NCI-H226 (cell line): ENCODE results near the gene POLR1A.
A peak's percentile ranks its signal among the peaks of the same experiment; 100 is the strongest.

Experiments
- DNase-seq: peaks from one replicate; pipeline ENCODE4 v3.0.0-alpha.2; 2015

The POLR1A gene

GRCh38 chr2:86094229-86094628, 11.5 kb downstream of the POLR1A start:
- DNase-seq: no peak

DNA sequence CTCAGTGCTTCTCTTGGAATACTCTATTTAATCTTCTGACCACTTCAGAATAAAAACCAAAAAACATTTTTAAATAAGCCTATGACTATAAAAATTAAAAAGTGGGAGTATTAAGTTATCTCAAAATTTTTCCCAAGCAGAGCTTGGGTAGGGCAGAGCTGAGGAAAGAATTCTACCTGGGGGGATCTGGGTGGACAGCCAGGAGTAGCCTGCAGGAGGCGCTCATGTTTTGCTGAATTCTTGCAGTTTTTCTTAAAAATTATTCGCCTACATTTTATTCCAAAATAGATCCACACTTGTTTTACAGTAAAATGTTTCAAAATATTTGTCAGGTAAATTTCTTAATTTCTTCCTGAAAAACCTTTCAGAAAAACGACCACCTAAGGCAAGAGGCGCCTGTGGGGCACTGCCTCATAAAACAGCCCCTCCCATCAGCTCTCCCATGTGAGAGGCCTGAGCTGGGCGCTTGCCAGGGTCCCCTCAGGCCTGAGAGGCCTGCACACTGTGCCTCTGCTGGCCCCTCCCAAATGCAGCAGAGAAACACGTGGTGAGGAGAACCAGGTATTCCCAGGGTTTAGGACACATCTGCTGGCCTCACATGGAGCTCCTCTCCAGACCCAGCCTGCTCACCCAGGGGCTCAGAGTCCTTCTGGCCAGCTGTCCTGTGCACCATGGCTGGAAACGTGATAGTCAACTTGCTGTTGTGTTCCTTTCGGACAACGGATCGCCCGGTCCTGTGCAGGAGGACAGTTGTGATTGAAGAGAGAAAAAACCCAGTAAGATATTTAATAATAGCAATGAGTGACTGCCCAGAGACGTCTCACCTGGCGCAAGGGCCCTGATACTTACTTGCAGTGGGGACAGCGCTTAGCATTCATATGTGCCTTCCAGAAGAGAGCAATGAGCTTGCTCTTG, 17.5 kb downstream of the POLR1A start:
- no peak for DNase-seq

DNA sequence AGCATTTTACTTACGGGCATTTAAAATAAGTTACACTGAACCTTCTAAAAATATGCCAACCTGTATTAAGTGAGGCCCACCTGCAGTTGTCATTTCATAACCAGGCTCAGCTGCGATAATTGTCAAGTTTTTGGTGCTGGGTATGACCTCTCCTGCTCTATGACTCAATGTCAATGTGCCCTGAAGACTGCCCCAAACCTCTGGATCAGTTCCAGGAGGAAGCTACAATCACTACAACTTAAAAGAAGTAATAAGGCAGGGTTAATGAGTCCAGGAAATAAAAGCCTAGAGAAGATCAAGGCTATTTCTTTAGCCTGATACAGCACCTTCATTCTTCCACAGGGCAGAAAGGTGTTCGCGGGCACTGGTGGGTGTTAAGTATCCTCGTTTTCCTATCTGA, 22.9 kb downstream of the POLR1A start:
- DNase-seq: no peak

- no peak for DNase-seq
Measured at GRCh38 chr2:86081724-86082123, 24.0 kb downstream of the POLR1A start.

DNA sequence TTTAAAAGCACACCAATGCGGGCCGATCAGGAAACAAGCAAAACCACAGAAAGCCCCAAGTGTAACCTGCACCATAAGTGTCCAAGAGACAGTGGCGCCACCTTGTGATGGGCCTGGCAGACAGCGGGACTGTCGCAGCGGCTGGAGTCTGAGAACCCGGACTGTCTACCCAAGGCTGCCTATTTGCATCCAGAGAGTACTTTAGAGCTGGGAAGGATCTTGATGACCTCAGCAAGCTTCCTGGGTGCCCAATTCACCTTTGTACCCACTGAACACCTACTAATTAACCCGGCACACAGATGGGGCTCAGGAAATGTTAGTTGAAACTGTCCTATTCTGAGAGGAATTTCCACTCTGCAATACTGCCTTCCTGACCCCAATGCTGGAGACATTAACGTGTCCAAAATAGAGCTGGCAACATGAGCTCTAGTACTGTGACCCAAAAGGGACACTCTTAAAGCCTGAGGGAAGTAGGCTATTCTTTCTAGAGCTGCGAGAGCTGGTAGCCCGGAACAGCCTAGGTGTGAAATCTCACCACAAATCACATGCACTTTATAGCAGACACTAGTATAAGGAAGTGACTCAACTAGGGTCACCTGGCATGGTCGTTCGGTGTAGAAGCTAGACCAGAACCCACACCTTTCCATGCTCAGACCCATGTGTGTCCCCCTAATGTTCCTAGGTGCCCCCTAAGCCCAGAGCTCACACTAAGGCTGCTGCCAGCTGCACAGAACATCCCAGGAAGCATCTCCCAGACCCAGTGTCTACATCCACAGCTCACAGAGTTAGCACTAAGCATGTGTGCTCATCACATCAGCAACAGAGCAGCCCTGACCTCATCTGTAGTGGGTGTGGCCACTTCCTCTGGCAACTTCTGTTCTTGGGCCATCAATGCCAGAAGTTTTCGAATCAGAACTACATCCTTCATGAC, 25.4 kb downstream of the POLR1A start:
- DNase-seq: peak; percentile 39

DNA sequence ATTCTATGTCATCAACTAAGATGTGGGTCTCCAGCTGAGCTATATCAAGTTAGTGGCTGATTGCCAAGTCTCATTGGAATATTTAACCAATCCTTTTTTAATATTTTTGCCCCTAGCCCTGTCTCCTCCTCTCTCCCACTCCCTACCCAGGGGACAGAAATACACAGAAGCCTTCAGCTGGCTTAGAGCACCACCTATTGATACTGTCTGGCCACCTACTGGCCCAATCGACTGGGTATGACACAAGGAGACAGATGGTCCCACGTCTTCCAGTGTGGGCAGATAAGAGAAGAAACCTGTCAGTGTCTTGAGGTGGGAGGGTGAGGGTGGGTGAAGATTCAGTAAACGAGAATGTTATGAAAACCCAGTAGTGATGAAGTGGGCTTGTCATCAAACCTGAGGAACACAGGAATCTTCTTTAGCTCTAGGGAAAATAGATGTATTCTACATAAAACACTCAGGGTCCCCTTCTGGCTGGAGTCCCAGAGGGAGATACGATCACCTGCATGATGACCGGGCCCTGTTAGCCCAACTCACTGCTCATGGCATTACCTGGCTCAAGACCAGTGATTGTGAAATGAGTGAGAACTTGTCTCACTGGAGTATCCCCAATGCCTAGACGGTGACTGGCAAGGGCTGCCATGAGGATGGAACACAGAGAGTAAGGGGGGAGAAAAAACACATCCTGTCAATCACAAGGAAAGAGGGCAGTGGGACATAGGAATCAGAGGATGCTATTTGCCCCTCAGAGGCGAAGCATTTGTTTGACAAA, 26.7 kb downstream of the POLR1A start:
- peak; percentile 37 for DNase-seq

DNA sequence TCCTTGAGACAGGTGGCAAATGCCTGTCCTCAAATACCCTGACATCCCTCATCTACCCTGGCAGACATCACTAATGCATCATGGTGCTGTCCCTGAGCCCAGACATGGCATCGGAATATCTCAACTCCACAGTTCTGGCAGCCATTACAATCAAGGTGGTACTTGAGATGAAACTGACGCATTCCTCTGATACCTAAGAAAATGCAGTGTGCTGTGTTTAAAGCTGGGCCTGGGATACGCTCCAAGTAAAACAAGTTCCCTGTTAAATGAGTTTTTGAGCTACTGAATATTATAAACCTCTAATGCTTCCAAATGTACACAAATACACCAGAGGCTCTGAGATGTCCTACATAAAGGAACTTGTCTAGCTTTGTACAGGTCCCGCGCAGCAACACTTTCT, 29.8 kb downstream of the POLR1A start:
- no peak for DNase-seq

- no peak for DNase-seq
Measured at GRCh38 chr2:86074811-86075210, 30.9 kb downstream of the POLR1A start.

DNA sequence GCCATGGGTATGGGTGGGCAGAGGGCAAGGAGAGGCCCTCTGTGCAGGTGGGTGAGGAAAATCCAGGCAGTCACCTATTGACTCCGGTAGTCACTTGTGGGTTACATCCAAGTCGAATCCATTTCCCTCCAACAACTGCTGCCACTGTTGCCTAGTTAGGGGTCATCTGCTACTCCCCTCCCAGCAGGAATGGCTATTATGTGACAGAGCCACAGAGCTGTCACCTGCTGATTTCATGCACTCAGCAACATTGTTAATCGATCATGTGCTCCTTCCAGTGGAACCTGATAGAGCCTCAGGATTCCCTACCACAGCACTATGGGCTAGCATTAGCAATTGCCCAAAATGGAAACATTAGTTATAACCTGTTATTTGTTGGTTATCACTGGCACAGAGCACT, 31.4 kb downstream of the POLR1A start:
- no peak for DNase-seq

GRCh38 chr2:86073225-86073624, 32.5 kb downstream of the POLR1A start:
- DNase-seq: no peak

DNA sequence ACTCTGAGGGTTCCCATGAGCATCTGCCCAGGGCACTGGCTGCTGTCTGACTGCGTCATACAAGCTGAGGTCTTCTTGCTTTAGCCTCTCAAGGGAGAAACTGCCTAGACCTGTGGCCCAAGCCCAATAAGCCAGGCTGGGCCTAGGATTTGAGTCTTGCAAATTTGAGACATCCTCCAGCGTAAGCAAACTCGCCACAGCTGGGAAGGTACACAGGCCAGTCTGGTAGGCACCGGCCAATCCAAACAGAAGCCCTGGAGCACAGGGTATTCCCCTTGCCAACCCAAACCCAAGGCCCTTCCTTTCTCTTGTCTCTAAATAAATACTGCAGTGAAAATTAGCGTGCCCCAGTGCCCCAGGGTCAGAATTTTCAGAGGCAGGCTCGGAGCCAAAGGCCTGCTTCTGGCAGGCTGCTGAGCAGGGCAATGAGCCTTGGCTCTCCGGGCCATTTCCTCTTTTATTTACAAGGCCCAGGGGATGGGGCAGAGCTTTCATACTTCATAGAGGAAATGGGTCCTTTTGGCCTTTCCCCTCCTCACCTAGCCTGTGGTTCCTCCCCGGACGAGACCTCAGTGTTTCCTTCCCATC, 33.3 kb downstream of the POLR1A start:
- DNase-seq: no peak

- no peak for DNase-seq
Measured at GRCh38 chr2:86070868-86071267, 34.8 kb downstream of the POLR1A start.

DNA sequence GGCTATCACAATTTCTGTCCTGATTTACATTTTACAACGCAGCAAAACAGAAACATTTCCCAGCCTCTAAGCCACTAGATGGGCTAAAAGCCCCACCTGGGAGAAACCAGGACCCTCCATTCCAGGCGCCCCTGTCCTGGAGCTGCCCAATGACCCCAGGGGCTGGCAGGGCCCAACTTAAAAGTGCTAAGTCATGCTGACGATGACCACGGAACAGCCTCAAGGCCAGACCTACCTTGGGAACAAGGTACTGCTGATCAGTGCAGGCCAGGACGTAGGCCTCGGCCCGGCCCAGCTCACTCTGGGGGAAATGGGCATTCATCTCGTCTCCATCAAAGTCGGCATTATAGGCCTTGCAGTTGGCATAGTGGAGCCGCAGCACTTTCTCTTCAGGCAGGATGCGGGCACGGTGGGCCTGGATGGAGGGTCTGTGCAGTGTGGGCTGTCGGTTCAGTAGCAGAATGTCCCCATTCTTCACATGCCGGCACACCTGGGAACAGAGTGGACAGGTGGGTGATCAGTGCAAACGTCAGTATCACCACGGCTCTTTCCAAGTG, 35.8 kb downstream of the POLR1A start:
- DNase-seq: no peak

DNA sequence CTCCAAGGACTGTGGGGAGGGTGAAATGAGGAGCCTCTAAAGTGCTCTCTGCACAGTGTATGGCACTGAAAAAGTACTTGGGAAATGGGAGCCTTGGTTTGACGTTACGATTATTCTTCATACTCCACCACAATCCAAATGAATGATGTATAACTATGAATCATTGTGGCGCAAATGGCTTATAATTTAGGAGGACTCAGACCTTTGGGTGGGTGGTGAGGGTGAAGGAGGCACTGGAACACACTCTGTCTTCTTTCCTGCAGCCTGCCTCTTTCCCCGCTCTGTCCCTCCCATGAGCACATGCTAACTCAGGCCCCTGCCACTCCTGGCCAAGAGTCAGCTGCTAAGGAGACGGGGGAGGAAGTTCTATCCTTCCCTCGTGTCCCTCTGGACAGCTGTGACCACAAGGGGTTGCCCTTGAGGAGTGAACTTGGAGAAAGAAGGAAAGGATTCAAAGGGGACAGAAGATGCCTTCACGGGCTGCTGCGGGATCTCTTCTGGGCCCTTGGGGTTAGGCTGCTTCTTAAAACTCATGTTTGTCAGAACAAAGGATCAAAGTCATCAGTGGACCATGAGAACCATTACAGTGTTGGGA, 36.5 kb downstream of the POLR1A start:
- no peak for DNase-seq

GRCh38 chr2:86068648-86069047, 37.0 kb downstream of the POLR1A start:
- DNase-seq: no peak

GRCh38 chr2:86068136-86068588, 37.5 kb downstream of the POLR1A start:
- no peak for DNase-seq

GRCh38 chr2:86066915-86067314, 38.8 kb downstream of the POLR1A start:
- DNase-seq: no peak

DNA sequence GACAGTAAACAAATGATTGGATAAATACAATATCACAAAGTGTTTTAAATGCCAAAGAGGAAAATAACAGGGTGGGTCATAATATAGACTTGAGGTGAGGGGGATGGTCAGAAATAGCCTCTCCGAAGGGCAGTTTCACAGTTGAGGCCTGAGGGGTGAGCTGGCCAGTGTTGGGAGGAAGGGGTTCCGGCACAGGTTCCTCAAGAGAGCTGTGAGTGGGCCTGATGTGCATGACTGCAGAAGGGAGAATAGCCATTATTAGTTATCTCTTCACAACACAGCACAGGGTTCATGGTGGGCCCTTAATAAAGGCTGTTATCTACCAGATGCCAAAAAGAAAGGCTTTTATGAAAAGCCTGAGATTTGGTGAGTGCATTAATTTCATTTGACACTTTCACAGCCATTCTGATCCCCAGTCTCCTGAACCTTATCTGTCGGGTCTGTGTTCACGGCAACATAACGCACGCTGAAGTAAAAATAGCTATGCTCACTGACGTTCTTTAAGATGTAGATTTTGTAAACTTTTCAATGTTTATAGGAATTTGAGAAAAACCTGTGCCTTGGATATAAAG, 39.6 kb downstream of the POLR1A start:
- DNase-seq: no peak

DNA sequence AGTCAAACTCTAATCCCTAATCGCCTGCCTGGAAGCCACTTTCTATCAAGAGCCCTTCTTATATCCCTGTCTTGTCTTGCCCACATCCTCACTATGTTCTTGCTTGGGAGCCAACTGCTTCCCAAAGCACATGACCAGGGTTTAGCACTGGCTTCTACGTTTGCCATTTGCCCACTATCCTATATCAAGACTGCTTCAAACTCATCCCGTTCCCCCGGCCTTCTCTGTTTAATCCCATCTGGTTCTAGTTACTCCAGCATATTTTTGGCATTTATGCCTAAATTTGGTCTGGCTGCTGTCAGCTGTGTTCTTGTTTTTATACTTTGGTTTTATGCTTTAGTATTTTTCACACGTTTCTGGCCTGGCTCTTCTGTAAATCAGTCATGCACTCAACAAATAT, 40.2 kb downstream of the POLR1A start:
- DNase-seq: no peak

- peak; percentile 85 for DNase-seq
Measured at GRCh38 chr2:86064006-86064405, 41.7 kb downstream of the POLR1A start.

DNA sequence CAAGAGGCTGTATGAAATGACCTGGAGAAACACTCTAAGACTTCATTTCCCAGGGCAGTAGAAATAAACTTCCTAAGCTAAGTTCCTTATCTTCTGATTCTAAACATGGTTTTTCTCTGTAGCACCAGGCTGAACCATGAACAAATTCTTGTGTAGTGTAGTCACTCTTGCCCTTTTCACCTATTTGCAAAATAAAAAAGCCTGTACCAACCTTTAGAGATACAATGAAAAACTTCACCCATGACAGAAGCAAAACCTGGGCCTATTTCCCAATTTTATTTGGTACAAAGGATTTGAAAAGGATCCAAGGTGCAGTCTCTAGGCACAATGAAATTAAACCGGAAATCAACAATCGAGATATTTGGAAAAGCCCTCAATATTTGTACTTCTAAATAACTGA, 43.6 kb downstream of the POLR1A start:
- peak; percentile 91 for DNase-seq
